Left ventricle myocardium superior (tissue), 1 donor: ENCODE measurements around the gene LHFPL3. TPM values are rescaled to one million over a fixed set of nuclear protein-coding genes. Genes with fewer than 3 reads are reported as not detected.

Experiments used
- ATAC-seq: fragments of 200-7000 bp; cut with Tn5 transposase; one replicate; pipeline ENCODE4 v1.9.1; 2020; ENCODE audit warnings: mild to moderate bottlenecking, moderate library complexity
- DNase-seq: peaks from one replicate; pipeline ENCODE4 v3.0.0-alpha.2; 2020
- intact Hi-C: fragments of 100-400 bp; cut with micrococcal nuclease; formaldehyde crosslinking; loops from one replicate; pipeline ENCODE4 v1.11.0; 2022
- total RNA-seq: library from RNA; stranded (reverse); fragmentation: NEBNext Ultra II Directional; extraction: Animal tissue kit (Norgen Biotek cat#: 25700); gene quantifications from one replicate; pipeline ENCODE4 v1.2.1, GENCODE V29; 2021
- donor health status: DM: no; HTN: yes; CAD: no; lungs with severe emphysema.

The LHFPL3 gene
- total RNA-seq, 1 donor from 2014 or later = not detected

GRCh38 chr7:104453190-104453589 is 124.8 kb downstream of the LHFPL3 start:
- ATAC-seq = no peak
- intact Hi-C loops = no loop called here
- DNase-seq = no peak

- ATAC-seq (no peak), DNase-seq (no peak)
- intact Hi-C loops = no loop called here
These were observed 130.5 kb downstream of the LHFPL3 start for GRCh38 chr7:104458875-104459274.

DNA sequence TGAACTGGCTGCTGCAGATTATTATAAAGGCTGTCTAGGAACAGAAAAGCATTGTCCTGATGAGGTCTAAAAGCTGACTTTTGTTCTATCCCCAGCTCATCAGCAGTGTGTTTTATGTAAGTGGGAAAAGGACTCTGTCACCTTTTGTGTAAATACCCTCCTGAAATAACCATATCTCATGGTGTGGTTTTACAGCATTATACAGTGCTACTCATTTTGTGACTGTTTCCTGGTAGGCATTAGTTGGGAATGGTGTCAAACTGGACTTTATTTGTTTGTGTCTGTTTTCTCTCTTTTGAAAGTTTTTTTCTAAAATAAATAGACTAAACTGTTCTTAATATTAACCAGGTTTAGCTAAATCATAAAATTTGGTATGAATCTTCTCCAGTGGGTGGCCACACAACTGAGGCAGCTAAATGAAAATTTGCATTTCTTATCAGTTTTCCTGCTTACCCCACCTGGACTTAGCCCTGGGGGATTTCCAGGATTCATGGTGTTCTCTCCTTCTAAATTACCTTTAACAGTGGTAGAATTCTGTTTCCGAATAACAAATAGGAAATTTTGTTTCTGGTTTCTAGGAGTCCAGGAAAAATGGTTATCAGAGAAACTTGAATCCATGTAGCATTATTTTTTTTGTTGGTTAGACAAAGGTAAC is 140.9 kb downstream of the LHFPL3 start:
- intact Hi-C loops = no loop called here
- no peak for DNase-seq
- ATAC-seq = no peak

- ATAC-seq = no peak
- intact Hi-C loops = no loop called here
These were observed 152.1 kb downstream of the LHFPL3 start for GRCh38 chr7:104480529-104480928.

GRCh38 chr7:104482362-104483037 is 154.1 kb downstream of the LHFPL3 start:
- DNase-seq (no peak), ATAC-seq (no peak)
- intact Hi-C loops = no loop called here

More at GRCh38 chr7:104480529-104480928, 152.1 kb downstream of the LHFPL3 start:
- no peak for DNase-seq

- DNase-seq (no peak), ATAC-seq (no peak)
- intact Hi-C loops = no loop called here
These were observed 158.5 kb downstream of the LHFPL3 start for GRCh38 chr7:104486931-104487330.

DNA sequence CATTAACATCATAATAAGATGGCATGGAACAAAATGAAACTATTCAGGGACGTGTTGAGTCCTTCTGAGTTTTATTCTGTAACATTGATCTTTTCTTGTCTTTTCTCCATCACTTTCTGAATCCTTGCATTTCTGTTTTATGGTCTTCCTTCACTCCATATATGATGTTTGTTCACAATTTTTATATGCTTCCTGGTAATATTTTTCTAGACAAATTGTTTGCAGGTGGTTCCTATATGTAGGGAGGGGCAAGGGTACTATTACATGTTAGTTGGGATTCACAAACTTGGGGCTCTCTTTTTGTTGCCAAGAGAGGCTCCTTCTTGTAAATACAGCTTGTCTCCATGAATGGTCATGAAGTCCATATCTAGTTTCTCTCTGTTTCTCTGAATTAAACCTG is 159.2 kb downstream of the LHFPL3 start:
- ATAC-seq = no peak
- intact Hi-C loops = no loop called here
- DNase-seq = no peak

GRCh38 chr7:104497379-104497967 is 169.1 kb downstream of the LHFPL3 start:
- intact Hi-C loops = no loop called here
- ATAC-seq (no peak), DNase-seq (no peak)

GRCh38 chr7:104499975-104500374 is 171.6 kb downstream of the LHFPL3 start:
- no peak for DNase-seq
- ATAC-seq = no peak
- intact Hi-C loops = no loop called here

- intact Hi-C loops = no loop called here
- ATAC-seq (no peak), DNase-seq (no peak)
These were observed 181.5 kb downstream of the LHFPL3 start for GRCh38 chr7:104509874-104510273.

GRCh38 chr7:104524853-104525252 is 196.4 kb downstream of the LHFPL3 start:
- intact Hi-C loops = no loop called here
- DNase-seq (no peak), ATAC-seq (no peak)

DNA sequence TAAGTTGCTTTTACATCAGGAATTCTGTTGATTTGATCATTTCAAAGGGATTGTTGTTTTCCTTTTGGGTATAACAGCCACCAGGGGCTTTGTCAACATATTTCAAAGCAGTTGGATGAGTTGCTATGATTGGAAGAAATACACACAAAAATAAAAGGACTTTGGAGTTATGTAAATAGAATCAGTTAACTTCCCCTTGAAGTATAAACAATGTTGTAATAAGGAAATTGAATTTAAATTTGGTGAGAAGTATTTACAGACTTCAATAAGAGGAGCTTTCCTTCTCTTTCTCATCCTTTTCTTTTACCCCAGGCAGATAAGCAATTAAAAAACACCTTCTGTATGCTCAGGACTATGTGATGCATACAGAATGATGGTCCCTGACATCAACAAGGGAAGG is 199.7 kb downstream of the LHFPL3 start:
- intact Hi-C loops = no loop called here
- DNase-seq (no peak), ATAC-seq (no peak)

- ATAC-seq (no peak), DNase-seq (no peak)
- intact Hi-C loops = no loop called here
These were observed 201.2 kb downstream of the LHFPL3 start for GRCh38 chr7:104529567-104529966.

DNA sequence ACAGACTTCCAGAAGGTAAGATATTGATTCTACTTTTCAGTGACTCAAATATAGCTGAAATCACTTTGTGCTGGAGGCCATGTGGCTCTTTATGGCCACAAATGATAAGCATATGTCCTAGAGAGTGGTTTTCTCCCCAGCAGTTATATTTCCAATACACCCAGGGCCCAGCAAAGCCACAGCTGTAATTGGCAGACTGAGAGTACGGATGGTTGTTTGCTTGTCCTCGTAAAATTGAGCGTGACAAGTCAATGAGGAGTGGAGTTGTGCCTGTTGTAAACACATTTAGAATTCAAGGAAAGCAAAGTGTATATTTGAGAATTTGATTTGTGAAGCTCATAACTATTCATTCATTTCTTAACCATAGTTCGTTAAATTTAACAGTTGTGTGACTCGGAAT is 201.8 kb downstream of the LHFPL3 start:
- DNase-seq (no peak), ATAC-seq (no peak)
- intact Hi-C loops = no loop called here

- intact Hi-C loops = no loop called here
- ATAC-seq (no peak), DNase-seq (no peak)
These were observed 205.7 kb downstream of the LHFPL3 start for GRCh38 chr7:104534149-104534548.

DNA sequence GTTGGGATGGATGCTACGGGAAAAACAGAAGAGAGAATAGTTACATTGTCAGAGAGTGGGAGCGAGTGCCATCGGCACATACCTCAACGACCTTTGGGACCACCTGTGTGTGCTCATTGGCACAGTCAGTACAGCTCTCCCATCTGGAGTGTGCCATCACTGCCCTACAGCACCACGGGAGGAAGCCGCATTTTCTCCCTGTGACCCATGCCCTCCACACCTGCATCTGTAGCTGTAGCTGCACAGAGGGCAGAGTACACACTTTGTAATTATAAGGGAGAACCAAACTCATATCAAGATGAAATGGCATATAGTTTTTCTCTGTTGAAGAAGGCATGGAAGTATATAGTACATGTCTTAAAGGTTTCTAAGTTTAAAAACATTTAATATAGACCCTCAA is 207.4 kb downstream of the LHFPL3 start:
- intact Hi-C loops = no loop called here
- no peak for DNase-seq
- no peak for ATAC-seq

DNA sequence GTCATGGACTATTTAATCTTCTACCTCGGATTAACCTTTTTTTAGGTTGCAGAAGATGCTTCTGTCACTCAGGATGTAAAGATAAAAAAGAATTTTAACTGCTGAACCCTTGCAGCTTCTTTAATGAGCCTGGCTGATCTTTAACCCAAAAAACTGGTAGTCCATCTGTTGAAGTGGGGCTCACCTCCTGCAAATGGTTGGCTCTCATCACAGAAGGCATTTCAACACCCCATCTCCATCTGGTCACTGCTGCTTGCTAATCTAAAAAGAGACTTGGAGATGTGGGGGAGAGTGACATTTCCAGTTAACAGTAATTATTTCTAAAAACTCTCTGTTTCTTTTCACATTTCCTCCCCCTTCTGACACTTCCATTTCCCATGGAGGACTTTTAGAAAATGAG is 208.6 kb downstream of the LHFPL3 start:
- no peak for DNase-seq
- intact Hi-C loops = no loop called here
- ATAC-seq = no peak

- ATAC-seq (peak; percentile 96), DNase-seq (no peak)
- intact Hi-C loops = no loop called here
These were observed 209.7 kb downstream of the LHFPL3 start for GRCh38 chr7:104538152-104538551.

GRCh38 chr7:104541897-104542296 is 213.5 kb downstream of the LHFPL3 start:
- DNase-seq (no peak), ATAC-seq (no peak)
- intact Hi-C loops = no loop called here

DNA sequence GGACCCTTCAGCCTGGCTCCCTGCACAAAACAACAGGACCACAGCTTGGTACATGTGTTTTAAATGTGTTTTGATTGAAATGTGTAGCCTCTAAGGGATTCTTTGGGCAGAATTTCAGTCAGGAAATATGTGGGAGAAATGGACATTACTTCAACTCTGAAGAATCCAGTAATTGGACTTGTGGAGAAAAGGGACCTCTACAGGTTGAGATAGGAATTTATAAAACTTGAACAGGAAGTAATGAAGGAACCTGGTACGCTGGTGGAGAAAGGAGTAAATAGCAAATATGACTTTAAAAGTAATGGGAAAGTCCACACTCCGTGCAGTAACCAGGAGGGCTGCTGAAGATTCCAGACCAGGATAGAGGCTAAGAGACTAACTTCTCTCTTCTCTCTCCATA is 220.5 kb downstream of the LHFPL3 start:
- DNase-seq (no peak), ATAC-seq (no peak)
- intact Hi-C loops = no loop called here

DNA sequence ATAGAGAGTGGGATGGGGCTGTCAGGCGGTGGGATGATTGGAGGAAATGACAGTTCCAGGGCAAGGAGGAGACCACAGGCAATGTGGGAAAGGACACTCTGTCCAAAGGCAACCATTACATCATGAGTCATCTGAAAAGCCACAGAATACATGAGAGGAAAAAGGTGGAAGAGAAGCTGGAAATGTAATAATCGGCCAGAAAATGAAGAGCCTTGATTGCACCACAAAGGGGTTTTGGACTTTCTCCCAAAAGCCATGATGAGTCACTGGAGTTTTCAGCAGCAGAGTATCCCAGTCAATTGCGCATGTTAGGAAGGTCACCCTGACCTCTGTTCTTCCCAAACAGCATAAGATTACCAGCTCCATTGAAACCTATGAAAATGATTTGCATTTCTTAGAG is 222.0 kb downstream of the LHFPL3 start:
- intact Hi-C loops = no loop called here
- DNase-seq (no peak), ATAC-seq (no peak)
